ENCODE results near the gene MLEC.

Gene MLEC

GRCh38 chr12:120737557-120738251, 50.8 kb downstream of the MLEC start:
- Histone ChIP-seq H3K79me2 (no peaks in the 10 kb centered on the region), H3K4me3 (ENCODE audit: low read depth, low read length) (no peak overlapping the region), H3K4me1 (no peaks in the 10 kb centered on the region), H3K27ac (no peak overlapping the region), H3K9ac (no peak overlapping the region), H3K9me3 (ENCODE audit: control insufficient read depth, low read length) (no peaks in the 10 kb centered on the region), H2AFZ (no peak overlapping the region), H3K4me2 (ENCODE audit: low read length) (no peak overlapping the region), H3K27me3 (ENCODE audit: control insufficient read depth, insufficient read depth, low read length) (no peaks in the 10 kb centered on the region), H3K36me3 (ENCODE audit: control insufficient read depth, insufficient read depth, low read length) (no peaks in the 10 kb centered on the region)
- TF ChIP-seq CTCF (IDR thresholded peaks at IDR 0.05), result no peak

GRCh38 chr12:120738252-120739030, 51.5 kb downstream of the MLEC start:
- Histone ChIP-seq H3K27ac (no peak overlapping the region), H3K4me3 (ENCODE audit: low read depth, low read length) (no peak overlapping the region), H3K4me2 (ENCODE audit: low read length) (no peak overlapping the region), H2AFZ (no peak overlapping the region), H3K9me3 (ENCODE audit: control insufficient read depth, low read length) (no peaks in the 10 kb centered on the region), H3K36me3 (ENCODE audit: control insufficient read depth, insufficient read depth, low read length) (no peaks in the 10 kb centered on the region), H3K79me2 (no peaks in the 10 kb centered on the region), H3K4me1 (no peaks in the 10 kb centered on the region), H3K27me3 (ENCODE audit: control insufficient read depth, insufficient read depth, low read length) (no peaks in the 10 kb centered on the region), H3K9ac (no peak overlapping the region)
- no peak for TF ChIP-seq CTCF (IDR thresholded peaks at IDR 0.05)

GRCh38 chr12:120739031-120739762, 52.2 kb downstream of the MLEC start:
- no peak overlapping the region for H3K27ac ChIP-seq
- H3K36me3 ChIP-seq (ENCODE audit: control insufficient read depth, insufficient read depth, low read length), result no peaks in the 10 kb centered on the region
- no peaks in the 10 kb centered on the region for H3K9me3 ChIP-seq (ENCODE audit: control insufficient read depth, low read length)
- H2AFZ ChIP-seq, result no peak overlapping the region
- TF ChIP-seq CTCF (IDR thresholded peaks at IDR 0.05), result no peak
- no peak overlapping the region for H3K4me3 ChIP-seq (ENCODE audit: low read depth, low read length)
- H3K9ac ChIP-seq, result no peak overlapping the region
- no peaks in the 10 kb centered on the region for H3K27me3 ChIP-seq (ENCODE audit: control insufficient read depth, insufficient read depth, low read length)
- H3K4me1 ChIP-seq, result no peaks in the 10 kb centered on the region
- no peaks in the 10 kb centered on the region for H3K79me2 ChIP-seq
- no peak overlapping the region for H3K4me2 ChIP-seq (ENCODE audit: low read length)

- Histone ChIP-seq H3K4me3 (ENCODE audit: low read depth, low read length) (no peak overlapping the region), H3K9me3 (ENCODE audit: control insufficient read depth, low read length) (no peaks in the 10 kb centered on the region), H3K79me2 (no peaks in the 10 kb centered on the region), H3K27ac (no peak overlapping the region), H3K9ac (no peak overlapping the region), H3K27me3 (ENCODE audit: control insufficient read depth, insufficient read depth, low read length) (no peaks in the 10 kb centered on the region), H3K4me1 (no peaks in the 10 kb centered on the region), H3K4me2 (ENCODE audit: low read length) (no peak overlapping the region), H2AFZ (no peak overlapping the region), H3K36me3 (ENCODE audit: control insufficient read depth, insufficient read depth, low read length) (no peaks in the 10 kb centered on the region)
- no peak for TF ChIP-seq CTCF (IDR thresholded peaks at IDR 0.05)
Measured at GRCh38 chr12:120739821-120740613, 53.1 kb downstream of the MLEC start.

Data from parathyroid adenoma (tissue), 2 donors.